ENCODE results near the gene KDM4B.
"Not testable (repeated sequence)": the region's sequence is repeated elsewhere in the genome, so short reads cannot be mapped to it uniquely, and the experiment has no call there.

KDM4B gene

GRCh38 chr19:4933528-4933927, 35.4 kb upstream of the KDM4B start:
- DNase-seq (ENCODE audit: low read depth), result no peak
- no peak for TF ChIP-seq CTCF (IDR thresholded peaks at IDR 0.05; ENCODE audit: low read length, missing control alignments)
- no peak overlapping the region for H3K4me3 ChIP-seq (replicated peaks; ENCODE audit: low read depth, low read length)

- no peak for DNase-seq (ENCODE audit: low read depth)
- TF ChIP-seq CTCF (IDR thresholded peaks at IDR 0.05; ENCODE audit: low read length, missing control alignments), result no peak
- no peak overlapping the region for H3K4me3 ChIP-seq (replicated peaks; ENCODE audit: low read depth, low read length)
These were observed 33.5 kb upstream of the KDM4B start for GRCh38 chr19:4935444-4935843.

GRCh38 chr19:4937060-4937459, 31.9 kb upstream of the KDM4B start:
- H3K4me3 ChIP-seq (replicated peaks; ENCODE audit: low read depth, low read length), result no peak overlapping the region
- no peak for TF ChIP-seq CTCF (IDR thresholded peaks at IDR 0.05; ENCODE audit: low read length, missing control alignments)
- no peak for DNase-seq (ENCODE audit: low read depth)

- H3K4me3 ChIP-seq (replicated peaks; ENCODE audit: low read depth, low read length); DNase-seq (ENCODE audit: low read depth): not testable (repeated sequence)
These were observed 30.5 kb upstream of the KDM4B start for GRCh38 chr19:4938461-4938860.

- DNase-seq (ENCODE audit: low read depth), result no peak
- H3K4me3 ChIP-seq (replicated peaks; ENCODE audit: low read depth, low read length), result no peak overlapping the region
- TF ChIP-seq CTCF (IDR thresholded peaks at IDR 0.05; ENCODE audit: low read length, missing control alignments), result no peak
These were observed 29.4 kb upstream of the KDM4B start for GRCh38 chr19:4939466-4939865.

- not testable (repeated sequence) for DNase-seq (ENCODE audit: low read depth); H3K4me3 ChIP-seq (replicated peaks; ENCODE audit: low read depth, low read length)
These were observed 27.2 kb upstream of the KDM4B start for GRCh38 chr19:4941638-4942169.

- H3K4me3 ChIP-seq (replicated peaks; ENCODE audit: low read depth, low read length); DNase-seq (ENCODE audit: low read depth): not testable (repeated sequence)
These were observed 18.3 kb upstream of the KDM4B start for GRCh38 chr19:4950650-4951049.

- H3K4me3 ChIP-seq (replicated peaks; ENCODE audit: low read depth, low read length), result no peak overlapping the region
- no peak for TF ChIP-seq CTCF (IDR thresholded peaks at IDR 0.05; ENCODE audit: low read length, missing control alignments)
These were observed 17.3 kb upstream of the KDM4B start for GRCh38 chr19:4951656-4952055.

GRCh38 chr19:4952945-4953344, 16.0 kb upstream of the KDM4B start:
- no peak overlapping the region for H3K4me3 ChIP-seq (replicated peaks; ENCODE audit: low read depth, low read length)
- no peak for DNase-seq (ENCODE audit: low read depth)
- TF ChIP-seq CTCF (IDR thresholded peaks at IDR 0.05; ENCODE audit: low read length, missing control alignments), result no peak

More at GRCh38 chr19:4951656-4952055, 17.3 kb upstream of the KDM4B start:
- no peak for DNase-seq (ENCODE audit: low read depth)

GRCh38 chr19:4954320-4955149, 14.4 kb upstream of the KDM4B start:
- not testable (repeated sequence) for DNase-seq (ENCODE audit: low read depth); H3K4me3 ChIP-seq (replicated peaks; ENCODE audit: low read depth, low read length)

Measured in fibroblast of pulmonary artery (primary cell).